Thyroid gland (tissue), 4 donors: ENCODE data around the gene UST. TPM values are rescaled to one million over a fixed set of nuclear protein-coding genes. Genes with fewer than 3 reads are reported as not detected.

Experiments
- DNase-seq, 2 donors: peaks; one replicate each; pipeline ENCODE4 v3.0.0-alpha.2; 2019
- H3K27ac ChIP-seq, 3 donors: fragments of 200-600 bp; sonication (generic); 1 replicate in 2 of 3; 2 replicates in 1 of 3; pipeline ENCODE4 v1.5.1; 2016 to 2019; ENCODE audit warnings: mild to moderate bottlenecking in 1 of 3, moderate library complexity in 1 of 3
- H3K27me3 ChIP-seq: fragments of 200-600 bp; sonication (generic); one replicate; pipeline ENCODE4 v1.5.1; 2019
- H3K36me3 ChIP-seq, 2 donors: fragments of 200-600 bp; sonication (generic); one replicate each; pipeline ENCODE4 v1.5.1; 2016 to 2019
- H3K4me1 ChIP-seq, 2 donors: fragments of 200-600 bp; sonication (generic); one replicate each; pipeline ENCODE4 v1.5.1; 2017 to 2019
- H3K4me3 ChIP-seq, 3 donors: fragments of 200-600 bp; sonication (generic); replicated peaks in 1 of 3; 1 replicate in 2 of 3; 2 replicates in 1 of 3; pipeline ENCODE4 v1.5.1; 2016; ENCODE audit warnings: mild to moderate bottlenecking in 1 of 3
- H3K9me3 ChIP-seq: fragments of 200-600 bp; sonication (generic); one replicate; pipeline ENCODE4 v1.5.1; 2017
- CTCF ChIP-seq, 6 experiments: fragments of 200-600 bp in 3 of 6; fragments of 450-650 bp in 3 of 6; sonication (generic) in 3 of 6; IDR thresholded peaks; one replicate each; pipeline ENCODE4 v1.5.1; 2016 to 2019; ENCODE audit warnings: antibody characterized with exemption in 6 of 6, mild to moderate bottlenecking in 2 of 6, inconsistent platforms in 1 of 6, moderate library complexity in 1 of 6
- POLR2A ChIP-seq, 2 donors: fragments of 450-650 bp; IDR thresholded peaks; one replicate each; pipeline ENCODE4 v1.6.1; 2017; ENCODE audit warnings: antibody characterized with exemption in 2 of 2, mild to moderate bottlenecking in 2 of 2, moderate library complexity in 1 of 2
- WGBS, 2 donors: methylation state at CpG; one replicate each; pipeline ENCODE4 v1.1.5; 2017; 5-methylcytosine and 5-hydroxymethylcytosine counted together
- intact Hi-C: fragments of 100-400 bp; cut with DNase I; formaldehyde crosslinking; loops from one replicate; pipeline ENCODE4 v1.15.1; 2023
- total RNA-seq, 4 donors: library from RNA; depleted of rRNA; stranded (reverse); fragments of >200 nt; gene quantifications; one replicate each; pipeline ENCODE4 v1.2.3, GENCODE V29; 2016

UST gene
- total RNA-seq, 4 donors from 2014 or later: 73.4 to 91.2 (median 81.4) TPM

- H3K27ac ChIP-seq: no peak overlapping the region
- TF ChIP-seq CTCF (IDR thresholded peaks at IDR 0.05): no peak
- peaks cover 9 to 11% of the 10 kb centered on the region in 2 donors for H3K4me1 ChIP-seq
- no peaks in the 10 kb centered on the region for H3K9me3 ChIP-seq
- intact Hi-C loops: no loop called here
- no peaks in the 10 kb centered on the region for H3K36me3 ChIP-seq
- no peak overlapping the region for H3K4me3 ChIP-seq
- no peak for DNase-seq
- no peaks in the 10 kb centered on the region for H3K27me3 ChIP-seq
- 75 to 94% methylated on average over 2 of the region's 2 CpGs for WGBS, 2 donors
Measured at GRCh38 chr6:149112976-149113375, 366.1 kb downstream of the UST start.

- peak overlapping the region; percentile 30 to 65 (median 35) for H3K27ac ChIP-seq
- peaks cover 9 to 11% of the 10 kb centered on the region in 2 donors for H3K4me1 ChIP-seq
Measured at GRCh38 chr6:149114167-149114566, 367.3 kb downstream of the UST start.

GRCh38 chr6:149118737-149119653, 372.2 kb downstream of the UST start:
- TF ChIP-seq POLR2A (IDR thresholded peaks at IDR 0.05) (no peak), CTCF (IDR thresholded peaks at IDR 0.05) (no peak)
- 85 to 89% methylated on average over 3 of the region's 3 CpGs for WGBS, 2 donors
- H3K9me3 ChIP-seq: no peaks in the 10 kb centered on the region

More at GRCh38 chr6:149114167-149114566, 367.3 kb downstream of the UST start:
- Histone ChIP-seq H3K9me3 (no peaks in the 10 kb centered on the region), H3K27me3 (no peaks in the 10 kb centered on the region), H3K36me3 (no peaks in the 10 kb centered on the region), H3K4me3 (no peak overlapping the region)
- intact Hi-C loops: no loop called here
- DNase-seq: peak; percentile 89 to 94
- no peak for TF ChIP-seq CTCF (IDR thresholded peaks at IDR 0.05)
- TF ChIP-seq POLR2A (IDR thresholded peaks at IDR 0.05): no peak
- 21 to 49% methylated on average over 4 of the region's 4 CpGs for WGBS, 2 donors

GRCh38 chr6:149122850-149123821, 376.3 kb downstream of the UST start:
- TF ChIP-seq POLR2A (IDR thresholded peaks at IDR 0.05): no peak
- no peak for TF ChIP-seq CTCF (IDR thresholded peaks at IDR 0.05)
- 69 to 78% methylated on average over 4 of the region's 4 CpGs for WGBS, 2 donors

More at GRCh38 chr6:149118737-149119653, 372.2 kb downstream of the UST start:
- intact Hi-C loops: no loop called here
- DNase-seq: no peak
- Histone ChIP-seq H3K36me3 (no peaks in the 10 kb centered on the region), H3K27ac (no peak overlapping the region), H3K4me1 (peaks cover 5 to 6% of the 10 kb centered on the region in 2 donors), H3K4me3 (no peak overlapping the region), H3K27me3 (no peaks in the 10 kb centered on the region)

More at GRCh38 chr6:149122850-149123821, 376.3 kb downstream of the UST start:
- intact Hi-C loops: no loop called here
- H3K27ac ChIP-seq: no peak overlapping the region
- H3K27me3 ChIP-seq: no peaks in the 10 kb centered on the region
- no peak for DNase-seq
- no peaks in the 10 kb centered on the region for H3K36me3 ChIP-seq
- H3K4me1 ChIP-seq: no peaks in the 10 kb centered on the region
- no peaks in the 10 kb centered on the region for H3K9me3 ChIP-seq
- no peak overlapping the region for H3K4me3 ChIP-seq
